Tibial nerve (tissue), 4 donors: ENCODE data around the gene PES1. TPM values are rescaled to one million over a fixed set of nuclear protein-coding genes. Genes with fewer than 3 reads are reported as not detected.
"Not testable (repeated sequence)": the region's sequence is repeated elsewhere in the genome, so short reads cannot be mapped to it uniquely, and the experiment has no call there.

Source experiments
- DNase-seq, 2 donors: peaks; one replicate each; pipeline ENCODE4 v3.0.0-alpha.2; 2019; ENCODE audit warnings: low spot score in 2 of 2
- H3K27ac ChIP-seq, 4 donors: fragments of 200-600 bp; sonication (generic) in 3 of 4; one replicate each; pipeline ENCODE4 v1.5.1; 2017 to 2019; ENCODE audit warnings: mild to moderate bottlenecking in 1 of 4
- H3K27me3 ChIP-seq, 2 donors: fragments of 200-600 bp; sonication (generic) in 1 of 2; one replicate each; pipeline versions ENCODE4 v1.5.1 to v1.6.0; 2017 to 2019
- H3K36me3 ChIP-seq, 3 donors: fragments of 200-600 bp; sonication (generic); one replicate each; pipeline ENCODE4 v1.5.1; 2018 to 2019
- H3K4me1 ChIP-seq, 4 donors: fragments of 200-600 bp; sonication (generic) in 3 of 4; one replicate each; pipeline ENCODE4 v1.5.1; 2017 to 2019
- H3K4me3 ChIP-seq, 4 donors: fragments of 200-600 bp; sonication (generic) in 3 of 4; one replicate each; pipeline ENCODE4 v1.5.1; 2017 to 2019; ENCODE audit warnings: mild to moderate bottlenecking in 1 of 4, moderate library complexity in 1 of 4
- H3K9me3 ChIP-seq, 4 donors: fragments of 200-600 bp; sonication (generic) in 3 of 4; one replicate each; pipeline ENCODE4 v1.5.1; 2017 to 2019
- EP300 ChIP-seq, 2 donors: sonication (generic); formaldehyde crosslinking; IDR thresholded peaks; one replicate each; pipeline ENCODE4 v1.6.1; 2017; ENCODE audit warnings: antibody characterized with exemption in 2 of 2, mild to moderate bottlenecking in 1 of 2
- POLR2A ChIP-seq, 2 donors: fragments of 450-650 bp; IDR thresholded peaks; one replicate each; pipeline ENCODE4 v1.6.1; 2017; ENCODE audit warnings: antibody characterized with exemption in 2 of 2, mild to moderate bottlenecking in 2 of 2, moderate library complexity in 2 of 2
- WGBS, 2 donors: methylation state at CpG; one replicate each; pipeline ENCODE4 v1.1.5; 2018; 5-methylcytosine and 5-hydroxymethylcytosine counted together
- total RNA-seq, 4 donors: library from RNA; depleted of rRNA; stranded (reverse); fragments of >200 nt; gene quantifications; one replicate each; pipeline ENCODE4 v1.1.0, GENCODE V29; 2016
- TF ChIP-seq, protein P1 (sequence below), 5 experiments: fragments of 200-600 bp in 3 of 5; fragments of 450-650 bp in 2 of 5; sonication (generic) in 3 of 5; IDR thresholded peaks; one replicate each; pipeline ENCODE4 v1.5.1; 2016 to 2019; ENCODE audit warnings: antibody characterized with exemption in 5 of 5, mild to moderate bottlenecking in 3 of 5, moderate library complexity in 2 of 5

Gene PES1
- total RNA-seq, 4 donors from 2014 or later, result 53.9 to 74.7 (median 70.3) TPM

- peaks cover 0 to 56% (median 9%) of the 10 kb centered on the region in 4 donors for H3K4me1 ChIP-seq
- TF ChIP-seq, protein P1, sequence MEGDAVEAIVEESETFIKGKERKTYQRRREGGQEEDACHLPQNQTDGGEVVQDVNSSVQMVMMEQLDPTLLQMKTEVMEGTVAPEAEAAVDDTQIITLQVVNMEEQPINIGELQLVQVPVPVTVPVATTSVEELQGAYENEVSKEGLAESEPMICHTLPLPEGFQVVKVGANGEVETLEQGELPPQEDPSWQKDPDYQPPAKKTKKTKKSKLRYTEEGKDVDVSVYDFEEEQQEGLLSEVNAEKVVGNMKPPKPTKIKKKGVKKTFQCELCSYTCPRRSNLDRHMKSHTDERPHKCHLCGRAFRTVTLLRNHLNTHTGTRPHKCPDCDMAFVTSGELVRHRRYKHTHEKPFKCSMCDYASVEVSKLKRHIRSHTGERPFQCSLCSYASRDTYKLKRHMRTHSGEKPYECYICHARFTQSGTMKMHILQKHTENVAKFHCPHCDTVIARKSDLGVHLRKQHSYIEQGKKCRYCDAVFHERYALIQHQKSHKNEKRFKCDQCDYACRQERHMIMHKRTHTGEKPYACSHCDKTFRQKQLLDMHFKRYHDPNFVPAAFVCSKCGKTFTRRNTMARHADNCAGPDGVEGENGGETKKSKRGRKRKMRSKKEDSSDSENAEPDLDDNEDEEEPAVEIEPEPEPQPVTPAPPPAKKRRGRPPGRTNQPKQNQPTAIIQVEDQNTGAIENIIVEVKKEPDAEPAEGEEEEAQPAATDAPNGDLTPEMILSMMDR (IDR thresholded peaks at IDR 0.05), result no peak
- TF ChIP-seq POLR2A (IDR thresholded peaks at IDR 0.05) (no peak), EP300 (IDR thresholded peaks at IDR 0.05) (no peak)
- DNase-seq, result no peak
- 27 to 43% methylated on average over 11 to 12 of the region's 12 CpGs for WGBS, 2 donors
- no peaks in the 10 kb centered on the region for H3K9me3 ChIP-seq
- H3K36me3 ChIP-seq, result peaks cover 0 to 31% (median 0%) of the 10 kb centered on the region in 3 donors
- H3K27me3 ChIP-seq, result no peaks in the 10 kb centered on the region
- peak overlapping the region in 3 of 4 donors; percentile 83 to 94 (median 93) for H3K27ac ChIP-seq
- peak overlapping the region in 2 of 4 donors; percentile 13 to 54 for H3K4me3 ChIP-seq
Observed at GRCh38 chr22:30572840-30573593, 18.7 kb downstream of the PES1 start.

- TF ChIP-seq, protein P1 (IDR thresholded peaks at IDR 0.05), result no peak
- TF ChIP-seq POLR2A (IDR thresholded peaks at IDR 0.05) (no peak), EP300 (IDR thresholded peaks at IDR 0.05) (no peak)
- Histone ChIP-seq H3K27ac (peak overlapping the region in 3 of 4 donors; percentile 83 to 94 (median 93)), H3K36me3 (peaks cover 0 to 26% (median 0%) of the 10 kb centered on the region in 3 donors), H3K9me3 (no peaks in the 10 kb centered on the region), H3K4me1 (peaks cover 0 to 56% (median 9%) of the 10 kb centered on the region in 4 donors), H3K27me3 (no peaks in the 10 kb centered on the region), H3K4me3 (peak overlapping the region in 1 of 4 donors; percentile 54)
- 70 to 76% methylated on average over 6 of the region's 6 CpGs for WGBS, 2 donors
- DNase-seq, result no peak
Observed at GRCh38 chr22:30572210-30572609, 19.5 kb downstream of the PES1 start.

DNA sequence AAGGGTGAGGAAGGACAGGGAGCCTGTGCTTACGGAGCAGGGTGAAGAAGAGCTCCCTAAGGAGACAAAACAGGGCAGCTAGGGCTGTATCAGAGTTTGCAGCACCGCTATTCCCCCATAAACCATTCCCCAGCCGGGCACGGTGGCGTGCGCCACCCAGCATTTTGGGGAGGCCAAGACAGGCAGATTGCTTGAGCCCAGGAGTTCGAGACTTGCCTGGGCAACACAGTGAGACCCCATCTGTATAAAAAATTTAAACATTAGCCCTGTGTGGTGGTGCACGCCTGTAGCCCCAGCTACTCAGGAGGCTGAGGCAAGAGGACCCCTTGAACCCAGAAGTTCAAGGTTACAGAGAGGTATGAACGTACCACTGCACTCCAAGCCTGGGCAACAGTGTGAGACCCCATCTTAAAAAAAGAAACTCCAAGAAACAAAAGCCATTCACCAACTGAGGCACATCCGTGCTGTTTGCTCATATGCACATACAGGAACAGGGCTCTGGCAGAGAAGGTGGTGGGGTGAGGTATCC lies 22.0 kb downstream of the PES1 start:
- Histone ChIP-seq H3K27me3 (no peaks in the 10 kb centered on the region), H3K36me3 (peaks cover 0 to 6% (median 0%) of the 10 kb centered on the region in 3 donors), H3K4me3 (no peak overlapping the region), H3K4me1 (peaks cover 0 to 36% (median under 1%) of the 10 kb centered on the region in 4 donors), H3K9me3 (no peaks in the 10 kb centered on the region), H3K27ac (no peak overlapping the region)
- DNase-seq, result no peak
- TF ChIP-seq POLR2A (IDR thresholded peaks at IDR 0.05) (no peak), EP300 (IDR thresholded peaks at IDR 0.05) (no peak)
- TF ChIP-seq, protein P1 (IDR thresholded peaks at IDR 0.05), result no peak
- WGBS, 2 donors, result 88 to 92% methylated on average over 10 of the region's 10 CpGs

DNA sequence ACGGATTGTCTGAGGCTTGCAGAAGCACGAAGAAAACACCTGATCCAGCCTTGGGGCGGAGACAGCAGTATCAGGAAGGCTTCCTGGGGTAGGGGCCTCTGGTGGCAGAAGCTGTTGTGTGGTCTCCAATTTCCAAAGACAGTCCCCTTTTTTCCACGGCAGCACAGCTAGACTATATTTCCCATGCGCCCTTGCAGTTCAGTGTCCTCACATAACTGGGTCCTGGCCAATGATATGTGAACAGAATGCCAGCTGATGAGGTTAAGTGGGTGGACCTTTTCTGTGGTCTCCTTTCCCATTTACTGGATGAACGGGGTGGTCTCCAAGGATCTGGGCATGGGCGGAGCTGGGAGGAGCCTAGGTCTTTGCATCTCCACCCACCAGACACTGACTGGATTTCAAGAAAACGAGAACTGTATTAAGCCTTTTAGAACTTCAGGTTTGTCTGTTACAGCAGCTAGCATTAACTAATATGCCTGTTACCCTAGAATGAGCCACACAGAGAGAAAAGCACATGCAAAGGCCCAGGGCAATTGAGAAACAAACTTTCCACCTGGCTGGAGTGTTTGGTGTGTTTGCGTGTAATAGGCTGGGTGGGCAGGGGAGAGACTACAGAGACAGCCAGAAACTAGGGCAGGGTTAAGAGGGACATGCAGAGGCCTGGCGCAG lies 23.4 kb downstream of the PES1 start:
- H3K9me3 ChIP-seq, result no peaks in the 10 kb centered on the region
- H3K4me3 ChIP-seq, result no peak overlapping the region
- DNase-seq, result no peak
- WGBS, 2 donors, result 70% methylated on average over 10 of the region's 10 CpGs
- H3K27me3 ChIP-seq, result no peaks in the 10 kb centered on the region
- H3K4me1 ChIP-seq, result peaks cover 0 to 25% (median 0%) of the 10 kb centered on the region in 4 donors
- TF ChIP-seq, protein P1 (IDR thresholded peaks at IDR 0.05), result no peak
- TF ChIP-seq EP300 (IDR thresholded peaks at IDR 0.05) (no peak), POLR2A (IDR thresholded peaks at IDR 0.05) (no peak)
- H3K27ac ChIP-seq, result no peak overlapping the region
- peaks cover 0 to 6% (median 0%) of the 10 kb centered on the region in 3 donors for H3K36me3 ChIP-seq

DNA sequence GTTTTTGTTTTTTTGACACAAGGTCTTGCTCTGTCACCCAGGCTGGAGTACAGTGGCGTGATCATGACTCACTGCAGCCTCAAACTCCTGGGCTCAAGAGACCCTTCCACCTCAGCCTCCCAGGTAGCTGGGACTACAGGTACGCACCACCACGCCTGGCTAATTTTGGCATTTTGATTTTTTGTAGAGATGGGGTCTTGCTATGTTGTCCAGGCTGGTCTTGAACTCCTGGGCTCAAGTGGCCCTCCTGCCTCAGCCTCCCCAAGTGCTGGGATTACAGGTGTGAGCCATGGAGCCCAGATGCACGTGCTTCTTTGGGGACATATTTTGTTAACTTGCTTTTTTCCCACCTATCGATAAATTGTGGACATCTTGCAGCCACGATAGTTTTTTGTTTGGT lies 24.4 kb downstream of the PES1 start:
- not testable (repeated sequence) for DNase-seq, H3K9me3 ChIP-seq, H3K4me3 ChIP-seq, H3K27me3 ChIP-seq, H3K27ac ChIP-seq
- peaks cover 0 to 18% (median 0%) of the 10 kb centered on the region in 4 donors for H3K4me1 ChIP-seq
- WGBS, 2 donors, result 89% methylated on average over 6 of the region's 6 CpGs
- H3K36me3 ChIP-seq, result peaks cover 0 to 11% (median 0%) of the 10 kb centered on the region in 3 donors
